IMR-90 (cell line): ENCODE measurements around the gene MAP7D1. TPM values are rescaled to one million over a fixed set of nuclear protein-coding genes. Genes with fewer than 3 reads are reported as not detected.

Source experiments
- ATAC-seq: fragments of 200-7000 bp; cut with Tn5 transposase; 2 replicates; pipeline ENCODE4 v1.9.1; 2020; ENCODE audit warnings: low read depth, mild to moderate bottlenecking, moderate library complexity
- BruUV-seq: library from RNA; stranded (reverse); fragments of 400-500 nt; replicated peaks from 2 replicates; lab custom pipeline; 2021; lab: Mats Ljungman, UMichigan
- CTCF ChIA-PET: fragments of 300-600 bp; formaldehyde crosslinking; extraction: SDS; loops from one replicate; lab custom pipeline; 2021; ENCODE audit warnings: antibody characterized with exemption; lab: Yijun Ruan, JAX
- POLR2A ChIA-PET: fragments of 300-600 bp; sonication (Branson Sonifier 250); formaldehyde crosslinking; loops from one replicate; lab custom pipeline; 2022; ENCODE audit warnings: antibody characterized with exemption; ENCODE audit not compliant: unreplicated experiment; lab: Charles Lee
- DNase-seq: peaks from one replicate; pipeline ENCODE4 v3.0.0; 2013
- H2AFZ ChIP-seq: replicated peaks from 2 replicates; pipeline ENCODE3; 2013; ENCODE audit warnings: low read length, mild to moderate bottlenecking; ENCODE audit not compliant: poor library complexity
- H2AK5ac ChIP-seq: 2 replicates; pipeline ENCODE4 v1.6.1; 2013; ENCODE audit warnings: low read depth, low read length, inconsistent platforms
- H2AK9ac ChIP-seq: replicated peaks from 2 replicates; pipeline ENCODE3; 2013; ENCODE audit warnings: mild to moderate bottlenecking, low read depth, low read length, moderate library complexity; ENCODE audit not compliant: poor library complexity
- H2BK120ac ChIP-seq: 2 replicates; pipeline ENCODE4 v1.6.1; 2013; ENCODE audit warnings: low read depth, low read length, inconsistent platforms
- H2BK15ac ChIP-seq: 3 replicates; pipeline ENCODE4 v1.6.1; 2013; ENCODE audit warnings: low read depth, low read length, inconsistent platforms
- H2BK20ac ChIP-seq: 2 replicates; pipeline ENCODE4 v1.6.1; 2013; ENCODE audit warnings: low read depth, mild to moderate bottlenecking, inconsistent platforms, low read length, moderate library complexity
- H2BK5ac ChIP-seq: 2 replicates; pipeline ENCODE4 v1.6.1; 2013; ENCODE audit warnings: mild to moderate bottlenecking, low read depth, low read length, inconsistent platforms; ENCODE audit not compliant: poor library complexity, severe bottlenecking
- H3K14ac ChIP-seq: replicated peaks from 2 replicates; pipeline ENCODE4 v1.6.1; 2013; ENCODE audit warnings: low read depth, low read length, inconsistent platforms
- H3K18ac ChIP-seq: 2 replicates; pipeline ENCODE4 v1.6.1; 2013; ENCODE audit warnings: low read depth, low read length, control low read depth
- H3K23ac ChIP-seq: 2 replicates; pipeline ENCODE4 v1.6.1; 2013; ENCODE audit warnings: low read depth, low read length, inconsistent platforms
- H3K27ac ChIP-seq: 2 replicates; pipeline ENCODE4 v1.5.1; 2013; ENCODE audit warnings: mild to moderate bottlenecking, control low read depth, low read length; ENCODE audit not compliant: insufficient read depth
- H3K27me3 ChIP-seq: 2 replicates; pipeline ENCODE4 v1.6.1; 2013; ENCODE audit warnings: low read length; ENCODE audit not compliant: control insufficient read depth, insufficient read depth
- H3K36me3 ChIP-seq: 2 replicates; pipeline ENCODE4 v1.6.1; 2013; ENCODE audit warnings: low read length, mixed read lengths; ENCODE audit not compliant: control insufficient read depth, insufficient read depth
- H3K4ac ChIP-seq: 2 replicates; pipeline ENCODE4 v1.6.1; 2013; ENCODE audit warnings: low read depth, low read length, inconsistent platforms
- H3K4me1 ChIP-seq: 2 replicates; pipeline ENCODE4 v1.6.1; 2013; ENCODE audit warnings: low read length, mixed read lengths; ENCODE audit not compliant: control insufficient read depth, insufficient read depth
- H3K4me2 ChIP-seq: 2 replicates; pipeline ENCODE4 v1.6.1; 2013; ENCODE audit warnings: low read depth, mild to moderate bottlenecking, control low read depth, low read length, moderate library complexity
- H3K4me3 ChIP-seq: 2 replicates; pipeline ENCODE4 v1.5.1; 2013; ENCODE audit warnings: low read depth, mild to moderate bottlenecking, control low read depth, low read length, moderate library complexity; ENCODE audit not compliant: insufficient read depth
- H3K56ac ChIP-seq: 2 replicates; pipeline ENCODE4 v1.6.1; 2013; ENCODE audit warnings: low read length, inconsistent platforms; ENCODE audit not compliant: insufficient read depth; ENCODE audit errors: extremely low read depth
- H3K79me1 ChIP-seq, 2 experiments: 2 replicates each; pipeline ENCODE4 v1.6.1; 2013; ENCODE audit warnings: low read length in 2 of 2, inconsistent platforms in 1 of 2, low read depth in 1 of 2
- H3K9ac ChIP-seq: 2 replicates; pipeline ENCODE4 v1.6.1; 2013; ENCODE audit warnings: low read depth, low read length, control low read depth
- H3K9me1 ChIP-seq: 2 replicates; pipeline ENCODE4 v1.6.1; 2013; ENCODE audit warnings: low read length, inconsistent platforms; ENCODE audit not compliant: insufficient read depth
- H3K9me3 ChIP-seq: 2 replicates; pipeline ENCODE4 v1.6.1; 2013; ENCODE audit warnings: low read length; ENCODE audit not compliant: control insufficient read depth, insufficient read depth
- H4K20me1 ChIP-seq: 2 replicates; pipeline ENCODE4 v1.6.1; 2013; ENCODE audit warnings: low read length, inconsistent platforms; ENCODE audit not compliant: insufficient read depth
- H4K5ac ChIP-seq: 2 replicates; pipeline ENCODE4 v1.6.1; 2013; ENCODE audit warnings: mild to moderate bottlenecking, low read depth, low read length, control low read depth
- H4K8ac ChIP-seq, 2 experiments: 2 replicates each; pipeline ENCODE4 v1.6.1; 2013; ENCODE audit warnings: low read depth in 2 of 2, low read length in 2 of 2, control low read depth in 1 of 2, inconsistent platforms in 1 of 2
- H4K91ac ChIP-seq: 2 replicates; pipeline ENCODE4 v1.6.1; 2013; ENCODE audit warnings: low read depth, low read length, inconsistent platforms; ENCODE audit not compliant: insufficient read depth
- BHLHE40 ChIP-seq: fragments of 150-350 bp; IDR thresholded peaks from 2 replicates; pipeline ENCODE4 v1.6.1; 2016; ENCODE audit warnings: mild to moderate bottlenecking, low read depth, low read length
- CEBPB ChIP-seq: IDR thresholded peaks from 2 replicates; pipeline ENCODE4 v1.6.1; 2012; ENCODE audit warnings: low read depth, low read length, improper control_type of control experiment
- CHD1 ChIP-seq: IDR thresholded peaks from 2 replicates; pipeline ENCODE4 v1.6.1; 2012; ENCODE audit warnings: low read depth, low read length, improper control_type of control experiment
- CTCF ChIP-seq: conservative IDR thresholded peaks from 2 replicates; pipeline ENCODE4 v1.5.1; 2012; ENCODE audit warnings: mild to moderate bottlenecking, low read depth, low read length, improper control_type of control experiment
- ELK1 ChIP-seq: fragments of 150-350 bp; IDR thresholded peaks from 2 replicates; pipeline ENCODE4 v1.6.1; 2016; ENCODE audit warnings: low read depth, mild to moderate bottlenecking, low read length, moderate library complexity, borderline replicate concordance
- FOS ChIP-seq: fragments of 150-350 bp; IDR thresholded peaks from 2 replicates; pipeline ENCODE4 v1.6.1; 2016; ENCODE audit warnings: low read depth, low read length
- MAFK ChIP-seq: IDR thresholded peaks from 2 replicates; pipeline ENCODE4 v1.6.1; 2012; ENCODE audit warnings: low read depth, low read length, improper control_type of control experiment
- MAZ ChIP-seq: IDR thresholded peaks from 2 replicates; pipeline ENCODE4 v1.6.1; 2012; ENCODE audit warnings: low read depth, mild to moderate bottlenecking, low read length, improper control_type of control experiment, moderate library complexity, borderline replicate concordance
- MXI1 ChIP-seq: IDR thresholded peaks from 2 replicates; pipeline ENCODE4 v1.6.1; 2012; ENCODE audit warnings: low read depth, mild to moderate bottlenecking, low read length, moderate library complexity, borderline replicate concordance
- NFE2L2 ChIP-seq: fragments of 150-350 bp; IDR thresholded peaks from 2 replicates; pipeline ENCODE4 v1.6.1; 2016; ENCODE audit warnings: low read depth, mild to moderate bottlenecking, low read length
- POLR2A ChIP-seq: IDR thresholded peaks from 2 replicates; pipeline ENCODE4 v1.6.1; 2012; ENCODE audit warnings: mild to moderate bottlenecking, low read depth, low read length
- RAD21 ChIP-seq: IDR thresholded peaks from 2 replicates; pipeline ENCODE4 v1.6.1; 2012; ENCODE audit warnings: low read length, improper control_type of control experiment
- RCOR1 ChIP-seq: IDR thresholded peaks from 2 replicates; pipeline ENCODE4 v1.6.1; 2012; ENCODE audit warnings: mild to moderate bottlenecking, low read length, improper control_type of control experiment; ENCODE audit not compliant: insufficient replicate concordance
- RFX5 ChIP-seq: IDR thresholded peaks from 2 replicates; pipeline ENCODE4 v1.8.0; 2012; ENCODE audit warnings: low read depth, mild to moderate bottlenecking, low read length, moderate library complexity
- SMC3 ChIP-seq: fragments of 150-350 bp; IDR thresholded peaks from 2 replicates; pipeline ENCODE4 v1.6.1; 2016; ENCODE audit warnings: low read depth, mild to moderate bottlenecking, antibody characterized with exemption, low read length, moderate library complexity
- USF2 ChIP-seq: fragments of 150-350 bp; IDR thresholded peaks from 2 replicates; pipeline ENCODE4 v1.6.1; 2017; ENCODE audit warnings: mild to moderate bottlenecking, antibody characterized with exemption, low read length, low read depth
- WGBS, 2 experiments: methylation state at CpG; one replicate each; pipeline versions ENCODE4 v1.1.5 to v1.1.7; 2013; ENCODE audit warnings: missing lambda C conversion rate in 2 of 2; ENCODE audit not compliant: insufficient read length in 1 of 2; ENCODE audit errors: extremely low coverage in 2 of 2; 5-methylcytosine and 5-hydroxymethylcytosine counted together
- dilution Hi-C: fragments of 300-500 bp; cut with HindIII; formaldehyde crosslinking; loops from one replicate; pipeline ENCODE4 v1.14.3; 2018; ENCODE audit warnings: low sequenced_read_pairs; ENCODE audit not compliant: unreplicated experiment
- in situ Hi-C: fragments of 300-500 bp; cut with MboI; formaldehyde crosslinking; loops from 3 replicates; pipeline ENCODE4 v1.14.3; 2019; ENCODE audit warnings: low sequenced_read_pairs, inconsistent platforms, mixed read lengths
- intact Hi-C: fragments of 100-400 bp; cut with micrococcal nuclease; formaldehyde crosslinking; loops from 2 replicates; pipeline ENCODE4 v1.10.0; 2022
- polyA plus RNA-seq, 3 experiments: library from polyadenylated mRNA; depleted of rRNA; stranded (reverse); fragments of >200 nt; gene quantifications; 2 replicates each; pipeline ENCODE4 v1.2.3, GENCODE V29; 2012; ENCODE audit warnings: low replicate concordance in 1 of 3
- total RNA-seq: library from RNA; depleted of rRNA; stranded (reverse); fragments of >200 nt; gene quantifications from 2 replicates; pipeline ENCODE4 v1.2.3, GENCODE V29; 2012

MAP7D1 gene
- total and polyA plus RNA-seq, 2 of the 4 experiments (the other 2 are of a cell fraction), result 32.3 to 81.9 TPM

GRCh38 chr1:36206323-36206858 lies 50.4 kb downstream of the MAP7D1 start:
- ChIA-PET CTCF (no interaction called here), POLR2A (no interaction called here)
- peaks cover 11% of the 10 kb centered on the region for H3K4me1 ChIP-seq
- no peak overlapping the region for H4K5ac ChIP-seq
- no peak overlapping the region for H2BK20ac ChIP-seq
- H3K14ac ChIP-seq, result no peak overlapping the region
- H4K8ac ChIP-seq, result no peak overlapping the region
- WGBS, 2 experiments, result 100% methylated on average over 1 of the region's 3 CpGs; no CpG with 5 or more reads in 1 of the 2 experiments
- no TSS peak for BruUV-seq
- dilution Hi-C loops, result no loop called here
- no peak overlapping the region for H2AK5ac ChIP-seq
- H3K4me2 ChIP-seq, result no peak overlapping the region
- ATAC-seq, result no peak
- TF ChIP-seq POLR2A (no peak), CEBPB (no peak), USF2 (no peak), CTCF (no peak), ELK1 (no peak), FOS (no peak), RAD21 (no peak), CHD1 (no peak), MAFK (no peak), MXI1 (no peak), NFE2L2 (no peak), BHLHE40 (no peak), RFX5 (no peak), SMC3 (no peak), MAZ (no peak), RCOR1 (no peak)
- no peak overlapping the region for H3K9ac ChIP-seq
- peaks cover 9% of the 10 kb centered on the region for H3K9me1 ChIP-seq
- H3K4ac ChIP-seq, result no peak overlapping the region
- no peaks in the 10 kb centered on the region for H3K36me3 ChIP-seq
- H3K56ac ChIP-seq, result no peak overlapping the region
- no peak overlapping the region for H4K91ac ChIP-seq
- no peak overlapping the region for H2AFZ ChIP-seq
- no peak overlapping the region for H3K18ac ChIP-seq
- no peaks in the 10 kb centered on the region for H4K20me1 ChIP-seq
- no peak overlapping the region for H2BK15ac ChIP-seq
- no peaks in the 10 kb centered on the region for H3K9me3 ChIP-seq
- no peak overlapping the region for H3K4me3 ChIP-seq
- H3K27ac ChIP-seq, result no peak overlapping the region
- H2BK5ac ChIP-seq, result no peak overlapping the region
- in situ Hi-C loops, result no loop called here
- H2AK9ac ChIP-seq, result no peak overlapping the region
- H3K27me3 ChIP-seq, result no peaks in the 10 kb centered on the region
- intact Hi-C loops, result no loop called here
- no peaks in the 10 kb centered on the region for H3K79me1 ChIP-seq
- H3K23ac ChIP-seq, result no peak overlapping the region
- no peak overlapping the region for H2BK120ac ChIP-seq
- no peak for DNase-seq
